Stimulated activated effector memory CD8-positive, alpha-beta T cell treated with anti-CD3 and anti-CD28 coated beads, Interleukin-12 subunit alpha, Interleukin-12 subunit beta, amount 100 ng/mL, for 72 hours (primary cell): ENCODE data around the gene CCDC154.
A peak's percentile ranks its signal among the peaks of the same experiment; 100 is the strongest.

Source experiments
- ATAC-seq: fragments of 150-1000 bp; cut with Tn5 transposase; 2 replicates; pipeline ENCODE4 v1.10.0; 2021
- DNase-seq, 2 donors: peaks; one replicate each; pipeline ENCODE4 v3.0.0; 2021 to 2022; ENCODE audit warnings: low spot score in 2 of 2
- H3K27ac Mint-ChIP-seq: one replicate; pipeline ENCODE4 v1.8.0; 2022; ENCODE audit warnings: mild to moderate bottlenecking, mixed read lengths
- H3K36me3 Mint-ChIP-seq: one replicate; pipeline ENCODE4 v1.8.0; 2022; ENCODE audit warnings: mild to moderate bottlenecking, mixed read lengths
- H3K4me1 Mint-ChIP-seq: one replicate; pipeline ENCODE4 v1.8.0; 2022; ENCODE audit warnings: mixed read lengths
- H3K4me3 Mint-ChIP-seq: one replicate; pipeline ENCODE4 v1.8.0; 2022; ENCODE audit warnings: mild to moderate bottlenecking, mixed read lengths
- H3K9me3 Mint-ChIP-seq: one replicate; pipeline ENCODE4 v1.8.0; 2022; ENCODE audit warnings: mixed read lengths

Gene CCDC154

GRCh38 chr16:1437606-1438005, 6.8 kb downstream of the CCDC154 start:
- ATAC-seq = no peak
- H3K9me3 Mint-ChIP-seq = no peaks in the 10 kb centered on the region

GRCh38 chr16:1436731-1437355, 7.5 kb downstream of the CCDC154 start:
- H3K27ac Mint-ChIP-seq = no peak overlapping the region
- no peaks in the 10 kb centered on the region for H3K4me1 Mint-ChIP-seq
- DNase-seq (no peak), ATAC-seq (no peak)
- H3K36me3 Mint-ChIP-seq = peaks cover 6% of the 10 kb centered on the region
- H3K4me3 Mint-ChIP-seq = no peak overlapping the region
- no peaks in the 10 kb centered on the region for H3K9me3 Mint-ChIP-seq

More at GRCh38 chr16:1437606-1438005, 6.8 kb downstream of the CCDC154 start:
- peaks cover 6% of the 10 kb centered on the region for H3K36me3 Mint-ChIP-seq
- DNase-seq = no peak
- no peak overlapping the region for H3K27ac Mint-ChIP-seq
- no peaks in the 10 kb centered on the region for H3K4me1 Mint-ChIP-seq
- no peak overlapping the region for H3K4me3 Mint-ChIP-seq

GRCh38 chr16:1435921-1436697, 8.2 kb downstream of the CCDC154 start:
- no peak for DNase-seq
- ATAC-seq = no peak
- no peaks in the 10 kb centered on the region for H3K9me3 Mint-ChIP-seq
- peaks cover 6% of the 10 kb centered on the region for H3K36me3 Mint-ChIP-seq
- H3K4me3 Mint-ChIP-seq = no peak overlapping the region
- no peak overlapping the region for H3K27ac Mint-ChIP-seq
- no peaks in the 10 kb centered on the region for H3K4me1 Mint-ChIP-seq

- Mint-ChIP-seq H3K27ac (no peak overlapping the region), H3K9me3 (no peaks in the 10 kb centered on the region), H3K4me1 (no peaks in the 10 kb centered on the region), H3K4me3 (no peak overlapping the region), H3K36me3 (peaks cover 2% of the 10 kb centered on the region)
- DNase-seq = no peak
- no peak for ATAC-seq
Observed at GRCh38 chr16:1434644-1435592, 9.4 kb downstream of the CCDC154 start.

GRCh38 chr16:1433756-1434155, 10.6 kb downstream of the CCDC154 start:
- Mint-ChIP-seq H3K9me3 (no peaks in the 10 kb centered on the region), H3K27ac (no peak overlapping the region), H3K36me3 (no peaks in the 10 kb centered on the region), H3K4me3 (no peak overlapping the region), H3K4me1 (no peaks in the 10 kb centered on the region)
- ATAC-seq (no peak), DNase-seq (no peak)

GRCh38 chr16:1433263-1433560, 11.1 kb downstream of the CCDC154 start:
- Mint-ChIP-seq H3K4me1 (no peaks in the 10 kb centered on the region), H3K36me3 (no peaks in the 10 kb centered on the region), H3K9me3 (no peaks in the 10 kb centered on the region), H3K4me3 (peak overlapping the region; percentile 33), H3K27ac (no peak overlapping the region)
- DNase-seq (no peak), ATAC-seq (no peak)

- H3K4me1 Mint-ChIP-seq = no peaks in the 10 kb centered on the region
- DNase-seq (no peak), ATAC-seq (peak; percentile 16)
- H3K9me3 Mint-ChIP-seq = no peaks in the 10 kb centered on the region
- no peaks in the 10 kb centered on the region for H3K36me3 Mint-ChIP-seq
- peak overlapping the region; percentile 63 for H3K27ac Mint-ChIP-seq
- peak overlapping the region; percentile 33 for H3K4me3 Mint-ChIP-seq
Observed at GRCh38 chr16:1432388-1433262, 11.7 kb downstream of the CCDC154 start.

GRCh38 chr16:1431497-1432270, 12.7 kb downstream of the CCDC154 start:
- ATAC-seq (no peak), DNase-seq (no peak)
- H3K9me3 Mint-ChIP-seq = no peaks in the 10 kb centered on the region
- peak overlapping the region; percentile 33 for H3K4me3 Mint-ChIP-seq
- no peaks in the 10 kb centered on the region for H3K36me3 Mint-ChIP-seq
- H3K27ac Mint-ChIP-seq = peak overlapping the region; percentile 63
- H3K4me1 Mint-ChIP-seq = no peaks in the 10 kb centered on the region

GRCh38 chr16:1430759-1431496, 13.4 kb downstream of the CCDC154 start, which contains the start of gene PERCC1:
TSS of gene PERCC1 (plus strand) at chr16:1431078. CDS start at chr16:1432594, 1,516 bp downstream.
- no peak for ATAC-seq
- no peaks in the 10 kb centered on the region for H3K36me3 Mint-ChIP-seq
- DNase-seq = no peak
- peak within 1 kb of the TSS; percentile 83 for H3K27ac Mint-ChIP-seq
- no peaks in the 10 kb centered on the region for H3K9me3 Mint-ChIP-seq
- H3K4me3 Mint-ChIP-seq = peak within 1 kb of the TSS; percentile 33
- H3K4me1 Mint-ChIP-seq = no peaks in the 10 kb centered on the region

- no peaks in the 10 kb centered on the region for H3K36me3 Mint-ChIP-seq
- ATAC-seq = no peak
- H3K4me3 Mint-ChIP-seq = no peak overlapping the region
- DNase-seq = no peak
- H3K4me1 Mint-ChIP-seq = no peaks in the 10 kb centered on the region
- peak overlapping the region; percentile 83 for H3K27ac Mint-ChIP-seq
- H3K9me3 Mint-ChIP-seq = no peaks in the 10 kb centered on the region
Observed at GRCh38 chr16:1430214-1430758, 14.1 kb downstream of the CCDC154 start.

- H3K9me3 Mint-ChIP-seq = no peaks in the 10 kb centered on the region
- ATAC-seq = no peak
- H3K36me3 Mint-ChIP-seq = no peaks in the 10 kb centered on the region
- no peaks in the 10 kb centered on the region for H3K4me1 Mint-ChIP-seq
- H3K4me3 Mint-ChIP-seq = no peak overlapping the region
- H3K27ac Mint-ChIP-seq = peak overlapping the region; percentile 83
- DNase-seq = no peak
Observed at GRCh38 chr16:1429631-1430030, 14.7 kb downstream of the CCDC154 start.

- Mint-ChIP-seq H3K36me3 (no peaks in the 10 kb centered on the region), H3K4me1 (no peaks in the 10 kb centered on the region), H3K9me3 (no peaks in the 10 kb centered on the region), H3K4me3 (no peak overlapping the region), H3K27ac (peak overlapping the region; percentile 83)
- no peak for DNase-seq
- no peak for ATAC-seq
Observed at GRCh38 chr16:1429012-1429411, 15.3 kb downstream of the CCDC154 start.

- Mint-ChIP-seq H3K36me3 (no peaks in the 10 kb centered on the region), H3K4me1 (no peaks in the 10 kb centered on the region), H3K9me3 (no peaks in the 10 kb centered on the region), H3K4me3 (no peak overlapping the region), H3K27ac (peak overlapping the region; percentile 61)
- DNase-seq = peak in 1 of 2 donors; percentile 72
- ATAC-seq = peak; percentile 62
Observed at GRCh38 chr16:1428511-1428910, 15.8 kb downstream of the CCDC154 start.
